Stimulated activated CD8-positive, alpha-beta memory T cell treated with anti-CD3 and anti-CD28 coated beads, Interleukin-12 subunit alpha, Interleukin-12 subunit beta, amount 100 ng/mL, for 1 hour (primary cell): ENCODE data around the gene UGT1A10.
"Not testable (repeated sequence)": the region's sequence is repeated elsewhere in the genome, so short reads cannot be mapped to it uniquely, and the experiment has no call there.

Experiments used
- DNase-seq: peaks from one replicate; pipeline ENCODE4 v3.0.0-alpha.2; 2020; ENCODE audit warnings: low read depth

The UGT1A10 gene

GRCh38 chr2:233743464-233744259 lies 107.4 kb downstream of the UGT1A10 start:
- DNase-seq, result no peak

- DNase-seq, result no peak
These were observed 109.0 kb downstream of the UGT1A10 start for GRCh38 chr2:233745073-233745755.

- DNase-seq, result not testable (repeated sequence)
These were observed 109.6 kb downstream of the UGT1A10 start for GRCh38 chr2:233745838-233746237.

GRCh38 chr2:233746475-233747282 lies 110.4 kb downstream of the UGT1A10 start:
- no peak for DNase-seq

GRCh38 chr2:233747283-233747544 lies 111.0 kb downstream of the UGT1A10 start:
- DNase-seq, result no peak

- not testable (repeated sequence) for DNase-seq
These were observed 114.4 kb downstream of the UGT1A10 start for GRCh38 chr2:233750689-233751088.

- DNase-seq, result not testable (repeated sequence)
These were observed 115.2 kb downstream of the UGT1A10 start for GRCh38 chr2:233751212-233752009.

- DNase-seq, result no peak
These were observed 118.8 kb downstream of the UGT1A10 start for GRCh38 chr2:233754872-233755611.

GRCh38 chr2:233756429-233757081 lies 120.3 kb downstream of the UGT1A10 start:
- DNase-seq, result no peak

GRCh38 chr2:233758141-233758540 lies 121.9 kb downstream of the UGT1A10 start:
- no peak for DNase-seq

GRCh38 chr2:233758849-233759248 lies 122.6 kb downstream of the UGT1A10 start:
- no peak for DNase-seq

- DNase-seq, result no peak
These were observed 123.8 kb downstream of the UGT1A10 start, which contains the start of gene UGT1A1 for GRCh38 chr2:233760043-233760442. Gene UGT1A1 (plus strand): TSS chr2:233760270. CDS start chr2:233760288, 18 bp downstream.

- no peak for DNase-seq
These were observed 125.0 kb downstream of the UGT1A10 start for GRCh38 chr2:233761040-233761769.

GRCh38 chr2:233764264-233764663 lies 128.0 kb downstream of the UGT1A10 start:
- DNase-seq, result no peak

GRCh38 chr2:233764761-233765160 lies 128.5 kb downstream of the UGT1A10 start:
- DNase-seq, result no peak

- no peak for DNase-seq
These were observed 130.2 kb downstream of the UGT1A10 start for GRCh38 chr2:233766416-233766815.

- DNase-seq, result no peak
These were observed 131.8 kb downstream of the UGT1A10 start for GRCh38 chr2:233768076-233768475.

- no peak for DNase-seq
These were observed 133.0 kb downstream of the UGT1A10 start for GRCh38 chr2:233769260-233769659.

- DNase-seq, result no peak
These were observed 135.9 kb downstream of the UGT1A10 start for GRCh38 chr2:233772153-233772552.

GRCh38 chr2:233772583-233772982 lies 136.3 kb downstream of the UGT1A10 start:
- no peak for DNase-seq
